ENCODE data around the gene SORL1.

SORL1 gene

GRCh38 chr11:121591405-121592033 lies 139.4 kb downstream of the SORL1 start:
- no peak overlapping the region for H3K4me3 ChIP-seq (ENCODE audit: low read depth, low read length)
- H3K27ac ChIP-seq (ENCODE audit: low read depth, low read length), result no peak overlapping the region

GRCh38 chr11:121592708-121593107 lies 140.6 kb downstream of the SORL1 start:
- Histone ChIP-seq H3K4me1 (ENCODE audit: control insufficient read depth, insufficient read depth, low read length) (no peaks in the 10 kb centered on the region), H3K27me3 (ENCODE audit: control insufficient read depth, insufficient read depth, low read length) (no peaks in the 10 kb centered on the region), H3K4me3 (ENCODE audit: low read depth, low read length) (no peak overlapping the region), H3K9me3 (ENCODE audit: control insufficient read depth, insufficient read depth, low read depth, low read length) (no peaks in the 10 kb centered on the region), H3K9ac (ENCODE audit: low read length) (no peak overlapping the region), H3K27ac (ENCODE audit: low read depth, low read length) (no peak overlapping the region), H3K36me3 (ENCODE audit: control insufficient read depth, insufficient read depth, low read length) (peaks cover 90% of the 10 kb centered on the region)

More at GRCh38 chr11:121591405-121592033, 139.4 kb downstream of the SORL1 start:
- H3K27me3 ChIP-seq (ENCODE audit: control insufficient read depth, insufficient read depth, low read length), result no peaks in the 10 kb centered on the region
- H3K9ac ChIP-seq (ENCODE audit: low read length), result no peak overlapping the region
- H3K36me3 ChIP-seq (ENCODE audit: control insufficient read depth, insufficient read depth, low read length), result peaks cover 90% of the 10 kb centered on the region
- H3K4me1 ChIP-seq (ENCODE audit: control insufficient read depth, insufficient read depth, low read length), result no peaks in the 10 kb centered on the region
- H3K9me3 ChIP-seq (ENCODE audit: control insufficient read depth, insufficient read depth, low read depth, low read length), result no peaks in the 10 kb centered on the region

- H3K9me3 ChIP-seq (ENCODE audit: control insufficient read depth, insufficient read depth, low read depth, low read length), result no peaks in the 10 kb centered on the region
- H3K4me1 ChIP-seq (ENCODE audit: control insufficient read depth, insufficient read depth, low read length), result no peaks in the 10 kb centered on the region
- no peak overlapping the region for H3K27ac ChIP-seq (ENCODE audit: low read depth, low read length)
- H3K9ac ChIP-seq (ENCODE audit: low read length), result no peak overlapping the region
- H3K36me3 ChIP-seq (ENCODE audit: control insufficient read depth, insufficient read depth, low read length), result peaks cover 72% of the 10 kb centered on the region
- H3K4me3 ChIP-seq (ENCODE audit: low read depth, low read length), result no peak overlapping the region
- no peaks in the 10 kb centered on the region for H3K27me3 ChIP-seq (ENCODE audit: control insufficient read depth, insufficient read depth, low read length)
These were observed 143.6 kb downstream of the SORL1 start for GRCh38 chr11:121595717-121596161.

- no peak overlapping the region for H3K9ac ChIP-seq (ENCODE audit: low read length)
- H3K4me3 ChIP-seq (ENCODE audit: low read depth, low read length), result no peak overlapping the region
- H3K36me3 ChIP-seq (ENCODE audit: control insufficient read depth, insufficient read depth, low read length), result peaks cover 66% of the 10 kb centered on the region
- H3K27me3 ChIP-seq (ENCODE audit: control insufficient read depth, insufficient read depth, low read length), result no peaks in the 10 kb centered on the region
- no peaks in the 10 kb centered on the region for H3K4me1 ChIP-seq (ENCODE audit: control insufficient read depth, insufficient read depth, low read length)
- no peaks in the 10 kb centered on the region for H3K9me3 ChIP-seq (ENCODE audit: control insufficient read depth, insufficient read depth, low read depth, low read length)
- H3K27ac ChIP-seq (ENCODE audit: low read depth, low read length), result no peak overlapping the region
These were observed 144.4 kb downstream of the SORL1 start for GRCh38 chr11:121596195-121597155.

- Histone ChIP-seq H3K36me3 (ENCODE audit: control insufficient read depth, insufficient read depth, low read length) (peaks cover 58% of the 10 kb centered on the region), H3K27ac (ENCODE audit: low read depth, low read length) (no peak overlapping the region), H3K4me1 (ENCODE audit: control insufficient read depth, insufficient read depth, low read length) (no peaks in the 10 kb centered on the region), H3K4me3 (ENCODE audit: low read depth, low read length) (no peak overlapping the region), H3K9me3 (ENCODE audit: control insufficient read depth, insufficient read depth, low read depth, low read length) (no peaks in the 10 kb centered on the region), H3K9ac (ENCODE audit: low read length) (no peak overlapping the region), H3K27me3 (ENCODE audit: control insufficient read depth, insufficient read depth, low read length) (no peaks in the 10 kb centered on the region)
These were observed 151.2 kb downstream of the SORL1 start for GRCh38 chr11:121603316-121603715.

GRCh38 chr11:121604152-121604551 lies 152.0 kb downstream of the SORL1 start:
- H3K9me3 ChIP-seq (ENCODE audit: control insufficient read depth, insufficient read depth, low read depth, low read length), result no peaks in the 10 kb centered on the region
- no peak overlapping the region for H3K9ac ChIP-seq (ENCODE audit: low read length)
- H3K36me3 ChIP-seq (ENCODE audit: control insufficient read depth, insufficient read depth, low read length), result peaks cover 63% of the 10 kb centered on the region
- H3K4me3 ChIP-seq (ENCODE audit: low read depth, low read length), result no peak overlapping the region
- H3K27ac ChIP-seq (ENCODE audit: low read depth, low read length), result no peak overlapping the region
- H3K27me3 ChIP-seq (ENCODE audit: control insufficient read depth, insufficient read depth, low read length), result no peaks in the 10 kb centered on the region
- H3K4me1 ChIP-seq (ENCODE audit: control insufficient read depth, insufficient read depth, low read length), result no peaks in the 10 kb centered on the region

- Histone ChIP-seq H3K27me3 (ENCODE audit: control insufficient read depth, insufficient read depth, low read length) (no peaks in the 10 kb centered on the region), H3K36me3 (ENCODE audit: control insufficient read depth, insufficient read depth, low read length) (peaks cover 83% of the 10 kb centered on the region), H3K4me3 (ENCODE audit: low read depth, low read length) (no peak overlapping the region), H3K9me3 (ENCODE audit: control insufficient read depth, insufficient read depth, low read depth, low read length) (no peaks in the 10 kb centered on the region), H3K4me1 (ENCODE audit: control insufficient read depth, insufficient read depth, low read length) (no peaks in the 10 kb centered on the region), H3K27ac (ENCODE audit: low read depth, low read length) (no peak overlapping the region), H3K9ac (ENCODE audit: low read length) (no peak overlapping the region)
These were observed 154.2 kb downstream of the SORL1 start for GRCh38 chr11:121606354-121606753.

GRCh38 chr11:121607341-121607740 lies 155.2 kb downstream of the SORL1 start:
- Histone ChIP-seq H3K36me3 (ENCODE audit: control insufficient read depth, insufficient read depth, low read length) (peaks cover 90% of the 10 kb centered on the region), H3K9me3 (ENCODE audit: control insufficient read depth, insufficient read depth, low read depth, low read length) (no peaks in the 10 kb centered on the region)

GRCh38 chr11:121608545-121609098 lies 156.5 kb downstream of the SORL1 start:
- Histone ChIP-seq H3K9me3 (ENCODE audit: control insufficient read depth, insufficient read depth, low read depth, low read length) (no peaks in the 10 kb centered on the region), H3K27me3 (ENCODE audit: control insufficient read depth, insufficient read depth, low read length) (no peaks in the 10 kb centered on the region), H3K36me3 (ENCODE audit: control insufficient read depth, insufficient read depth, low read length) (peaks cover 96% of the 10 kb centered on the region), H3K9ac (ENCODE audit: low read length) (no peak overlapping the region), H3K4me3 (ENCODE audit: low read depth, low read length) (no peak overlapping the region), H3K4me1 (ENCODE audit: control insufficient read depth, insufficient read depth, low read length) (0 out of 2 replicates have a peak, but pooled peaks cover 2% of the 10 kb centered on the region), H3K27ac (ENCODE audit: low read depth, low read length) (no peak overlapping the region)

More at GRCh38 chr11:121607341-121607740, 155.2 kb downstream of the SORL1 start:
- H3K9ac ChIP-seq (ENCODE audit: low read length), result no peak overlapping the region
- H3K27me3 ChIP-seq (ENCODE audit: control insufficient read depth, insufficient read depth, low read length), result no peaks in the 10 kb centered on the region
- no peak overlapping the region for H3K4me3 ChIP-seq (ENCODE audit: low read depth, low read length)
- no peaks in the 10 kb centered on the region for H3K4me1 ChIP-seq (ENCODE audit: control insufficient read depth, insufficient read depth, low read length)
- H3K27ac ChIP-seq (ENCODE audit: low read depth, low read length), result no peak overlapping the region

GRCh38 chr11:121610706-121611105 lies 158.6 kb downstream of the SORL1 start:
- peaks cover 92% of the 10 kb centered on the region for H3K36me3 ChIP-seq (ENCODE audit: control insufficient read depth, insufficient read depth, low read length)

GRCh38 chr11:121611242-121611641 lies 159.1 kb downstream of the SORL1 start:
- H3K27ac ChIP-seq (ENCODE audit: low read depth, low read length), result no peak overlapping the region
- no peaks in the 10 kb centered on the region for H3K27me3 ChIP-seq (ENCODE audit: control insufficient read depth, insufficient read depth, low read length)
- H3K4me1 ChIP-seq (ENCODE audit: control insufficient read depth, insufficient read depth, low read length), result peaks cover 24% of the 10 kb centered on the region
- no peak overlapping the region for H3K4me3 ChIP-seq (ENCODE audit: low read depth, low read length)
- no peak overlapping the region for H3K9ac ChIP-seq (ENCODE audit: low read length)
- no peaks in the 10 kb centered on the region for H3K9me3 ChIP-seq (ENCODE audit: control insufficient read depth, insufficient read depth, low read depth, low read length)
- peaks cover 92% of the 10 kb centered on the region for H3K36me3 ChIP-seq (ENCODE audit: control insufficient read depth, insufficient read depth, low read length)

More at GRCh38 chr11:121610706-121611105, 158.6 kb downstream of the SORL1 start:
- no peak overlapping the region for H3K27ac ChIP-seq (ENCODE audit: low read depth, low read length)
- H3K4me3 ChIP-seq (ENCODE audit: low read depth, low read length), result no peak overlapping the region
- H3K4me1 ChIP-seq (ENCODE audit: control insufficient read depth, insufficient read depth, low read length), result peaks cover 21% of the 10 kb centered on the region
- H3K9me3 ChIP-seq (ENCODE audit: control insufficient read depth, insufficient read depth, low read depth, low read length), result no peaks in the 10 kb centered on the region
- H3K9ac ChIP-seq (ENCODE audit: low read length), result no peak overlapping the region
- H3K27me3 ChIP-seq (ENCODE audit: control insufficient read depth, insufficient read depth, low read length), result no peaks in the 10 kb centered on the region

Measured in HUES6 (cell line).